GM23248 (cell line): Measurements from ENCODE around the gene WDR7.

Experiments
- EZH2 ChIP-seq: fragments of 200-600 bp; sonication (generic); IDR thresholded peaks from 2 replicates; pipeline ENCODE4 v1.6.1; 2018; ENCODE audit warnings: antibody characterized with exemption, mild to moderate bottlenecking; ENCODE audit not compliant: insufficient read depth, poor library complexity, severe bottlenecking
- EZH2phosphoT487 ChIP-seq: fragments of 200-600 bp; sonication (generic); IDR thresholded peaks from 2 replicates; pipeline ENCODE4 v1.6.1; 2018; ENCODE audit warnings: antibody characterized with exemption, moderate library complexity, mild to moderate bottlenecking, low read depth; ENCODE audit not compliant: insufficient read depth

- TF ChIP-seq EZH2phosphoT487: no peak
- no peak for TF ChIP-seq EZH2
Measured at GRCh38 chr18:56803051-56803450, 151.9 kb downstream of the WDR7 start.
